GM18858 (cell line): ENCODE results near the gene PSMD9.
"Not testable (repeated sequence)": the region's sequence is repeated elsewhere in the genome, so short reads cannot be mapped to it uniquely, and the experiment has no call there.

ENCODE experiments used
- ATAC-seq: cut with Tn5 transposase; IDR thresholded peaks from one replicate; pipeline ENCODE4 v1.9.1; 2021; ENCODE audit not compliant: unreplicated experiment

PSMD9 gene

DNA sequence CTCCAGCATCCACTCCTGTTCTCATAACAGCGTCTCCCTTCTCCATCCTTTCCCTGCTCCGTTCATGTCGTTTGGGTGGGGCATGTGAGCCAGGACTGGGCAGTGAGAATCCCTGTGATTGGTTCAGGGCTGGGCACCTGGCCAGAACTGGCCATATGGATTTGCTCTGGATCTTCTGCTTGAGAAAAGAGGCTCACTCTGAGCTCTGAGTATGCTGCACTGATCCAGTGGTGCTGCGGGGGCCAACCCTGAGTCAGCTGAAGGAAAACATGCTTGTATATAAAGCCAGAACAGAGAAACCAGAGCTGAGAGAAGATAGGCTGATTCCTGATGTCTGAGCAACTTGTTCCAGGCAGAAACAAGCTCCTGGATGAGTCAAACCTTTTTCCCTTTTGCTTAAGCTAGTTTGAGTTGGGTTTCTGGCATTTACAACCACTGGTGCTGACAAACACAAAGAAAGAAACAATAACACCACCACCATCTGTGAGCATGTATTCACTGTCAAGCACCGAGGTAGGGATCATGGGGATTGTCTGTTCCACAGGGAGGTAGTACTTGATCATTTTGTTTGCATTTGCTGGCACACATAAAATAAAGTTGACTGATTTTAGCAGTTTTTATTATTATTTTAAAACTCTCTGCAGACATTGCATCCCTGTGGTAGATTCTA lies 15.9 kb upstream of the PSMD9 start:
- ATAC-seq = no peak

DNA sequence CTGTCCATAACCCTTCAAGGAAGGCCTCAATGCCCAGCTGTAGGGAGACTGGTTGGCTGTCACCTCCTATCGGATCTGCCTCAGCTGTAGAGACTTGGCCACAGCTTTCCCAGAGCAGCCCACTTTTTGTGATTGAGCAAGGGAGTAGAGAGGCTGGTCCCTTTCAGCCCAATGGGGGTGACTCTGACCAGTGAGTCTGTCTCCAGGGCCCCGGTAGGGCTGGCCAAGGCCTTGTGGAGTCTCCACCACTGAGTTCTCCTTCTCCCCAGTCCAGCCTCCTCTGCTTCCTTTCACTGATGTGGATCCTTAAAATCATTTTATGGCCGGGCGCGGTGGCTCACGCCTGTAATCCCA lies 15.4 kb upstream of the PSMD9 start:
- no peak for ATAC-seq

DNA sequence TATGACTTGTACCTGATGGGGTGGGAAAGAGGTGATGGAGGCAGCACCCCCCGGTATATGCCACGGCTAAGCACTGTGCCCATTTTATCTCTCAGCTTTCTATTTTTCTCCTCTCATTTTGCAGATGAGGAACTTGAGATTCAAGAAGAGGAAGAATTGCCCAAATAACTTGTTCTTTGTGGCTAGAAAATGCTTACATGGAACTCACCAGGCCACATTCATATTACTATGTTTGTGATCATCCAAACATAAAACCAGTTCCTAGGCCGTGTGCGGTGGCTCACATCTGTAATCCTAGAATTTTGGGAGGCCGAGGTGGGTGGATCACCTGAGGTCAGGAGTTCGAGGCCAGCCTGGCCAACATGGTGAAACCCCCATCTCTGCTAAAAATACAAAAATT lies 14.5 kb upstream of the PSMD9 start:
- no peak for ATAC-seq

DNA sequence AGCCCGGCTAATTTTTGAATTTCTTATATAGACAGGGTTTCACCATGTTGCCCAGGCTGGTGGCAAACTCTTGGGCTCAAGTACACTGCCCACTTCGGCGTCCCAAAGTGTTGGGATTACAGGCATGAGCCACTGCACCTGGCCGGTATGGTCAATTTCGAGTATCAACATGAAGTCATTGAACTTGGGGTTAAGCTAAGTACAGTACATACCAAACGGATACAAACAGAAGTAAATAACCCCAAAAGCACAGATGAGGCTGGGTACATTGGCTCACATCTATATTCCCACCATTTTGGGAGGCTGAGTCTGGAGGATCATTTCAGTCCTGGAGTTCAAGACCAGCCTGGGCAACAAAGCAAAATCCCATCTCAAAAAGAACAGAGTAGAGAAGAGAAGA lies 13.0 kb upstream of the PSMD9 start:
- ATAC-seq = no peak

DNA sequence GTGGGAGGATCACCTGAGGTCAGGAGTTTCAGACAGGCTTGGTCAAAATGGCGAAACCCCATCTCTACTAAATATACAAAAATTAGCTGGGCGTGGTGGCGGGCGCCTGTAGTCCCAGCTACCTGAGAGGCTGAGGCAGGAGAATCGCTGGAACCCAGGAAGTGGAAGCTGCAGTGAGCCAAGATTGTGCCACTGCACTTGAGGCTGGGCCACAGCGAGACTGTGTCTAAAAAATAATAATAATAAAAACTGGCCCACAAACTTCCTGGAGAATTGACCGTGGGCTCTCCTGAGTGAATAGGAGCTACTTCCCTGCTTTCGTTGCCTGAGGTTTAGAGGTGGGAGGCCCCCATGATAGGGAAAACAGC lies 12.5 kb upstream of the PSMD9 start:
- ATAC-seq = not testable (repeated sequence)

DNA sequence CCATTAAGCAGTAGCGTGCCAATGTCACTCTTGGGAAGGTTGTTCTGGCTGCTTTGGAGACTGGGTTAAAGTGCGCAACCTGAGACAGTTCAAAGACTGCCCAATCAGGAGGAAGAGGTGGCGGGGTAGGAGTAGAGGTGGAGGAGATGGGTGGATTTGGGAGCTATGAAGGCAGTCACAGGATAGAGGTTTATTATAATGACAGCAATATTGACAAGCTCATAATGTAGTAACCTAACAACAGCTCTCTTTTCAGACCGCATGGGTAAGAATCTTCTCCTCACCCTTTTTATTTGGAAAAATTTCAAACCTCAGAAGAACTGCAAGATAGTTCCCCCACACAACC lies 5.3 kb upstream of the PSMD9 start:
- ATAC-seq = no peak

DNA sequence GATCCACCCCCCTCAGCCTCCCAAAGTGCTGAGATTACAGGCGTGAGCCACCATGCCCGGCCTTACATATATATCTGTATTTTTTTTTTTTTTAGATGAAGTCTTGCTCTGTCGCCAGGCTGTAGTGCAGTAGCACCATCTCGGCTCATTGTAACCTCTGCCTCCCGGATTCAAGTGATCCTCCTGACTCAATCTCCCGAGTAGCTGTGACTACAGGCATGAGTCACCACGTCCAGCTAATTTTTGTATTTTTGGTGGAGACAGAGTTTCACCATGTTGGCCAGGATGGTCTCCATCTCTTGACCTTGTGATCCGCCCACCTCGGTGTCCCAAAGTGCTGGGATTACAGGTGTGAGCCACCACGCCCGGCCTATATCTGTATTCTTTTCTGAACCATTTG lies 3.5 kb upstream of the PSMD9 start:
- ATAC-seq = not testable (repeated sequence)

DNA sequence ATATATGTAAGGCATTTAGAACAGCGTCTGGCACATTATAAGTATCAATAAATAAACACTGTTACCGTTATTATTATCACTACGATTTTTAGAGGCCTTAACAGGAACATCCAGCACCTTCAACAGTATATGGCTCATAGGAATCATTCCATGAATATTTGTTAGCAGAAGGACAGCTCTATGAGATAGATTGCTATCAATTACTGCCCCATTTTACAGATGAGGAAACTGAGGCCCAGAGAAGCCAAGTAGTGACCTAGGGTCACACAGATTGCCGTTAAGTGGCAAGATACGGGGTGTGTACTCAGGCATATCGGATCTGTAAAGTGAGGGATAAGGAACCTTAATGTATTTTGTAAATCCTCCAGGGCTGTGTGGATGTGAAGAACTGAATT lies 510 bp upstream of the PSMD9 start:
- no peak for ATAC-seq

DNA sequence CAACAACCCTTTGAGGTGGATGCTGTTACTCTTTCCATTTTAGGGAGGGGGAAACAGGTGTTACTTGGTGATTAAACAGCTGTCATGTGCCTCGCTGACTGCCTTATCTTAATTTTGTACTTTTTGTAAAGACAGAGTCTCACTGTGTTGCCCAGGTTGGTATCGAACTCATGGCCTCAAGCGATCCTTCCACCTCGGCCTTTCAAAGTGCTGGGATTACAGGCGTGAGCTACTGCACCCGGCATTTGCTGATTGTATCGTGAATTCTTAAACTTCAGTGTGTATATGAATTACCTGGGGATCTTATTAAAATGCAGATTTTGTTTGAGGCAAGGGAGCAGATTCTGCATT lies 659 bp downstream of the PSMD9 start:
- ATAC-seq = no peak

DNA sequence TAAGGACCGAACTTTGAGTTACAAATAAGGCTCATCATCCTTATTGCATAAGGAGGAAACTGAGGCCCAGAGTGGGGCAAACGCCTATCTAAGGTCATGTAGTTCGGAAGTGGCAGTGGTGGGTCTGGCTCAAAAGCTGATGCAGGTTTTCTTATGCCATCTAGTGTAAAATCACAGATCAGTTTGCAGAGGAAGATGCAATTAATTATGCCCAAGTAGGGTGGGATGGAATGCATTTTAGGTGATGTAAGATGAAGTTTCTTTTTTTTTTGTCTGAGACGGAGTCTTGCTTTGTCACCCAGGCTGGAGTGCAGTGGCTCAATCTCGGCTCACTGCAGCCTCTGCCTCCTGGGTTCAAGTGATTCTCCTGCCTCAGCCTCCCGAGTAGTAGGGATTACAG lies 1.1 kb downstream of the PSMD9 start:
- not testable (repeated sequence) for ATAC-seq

DNA sequence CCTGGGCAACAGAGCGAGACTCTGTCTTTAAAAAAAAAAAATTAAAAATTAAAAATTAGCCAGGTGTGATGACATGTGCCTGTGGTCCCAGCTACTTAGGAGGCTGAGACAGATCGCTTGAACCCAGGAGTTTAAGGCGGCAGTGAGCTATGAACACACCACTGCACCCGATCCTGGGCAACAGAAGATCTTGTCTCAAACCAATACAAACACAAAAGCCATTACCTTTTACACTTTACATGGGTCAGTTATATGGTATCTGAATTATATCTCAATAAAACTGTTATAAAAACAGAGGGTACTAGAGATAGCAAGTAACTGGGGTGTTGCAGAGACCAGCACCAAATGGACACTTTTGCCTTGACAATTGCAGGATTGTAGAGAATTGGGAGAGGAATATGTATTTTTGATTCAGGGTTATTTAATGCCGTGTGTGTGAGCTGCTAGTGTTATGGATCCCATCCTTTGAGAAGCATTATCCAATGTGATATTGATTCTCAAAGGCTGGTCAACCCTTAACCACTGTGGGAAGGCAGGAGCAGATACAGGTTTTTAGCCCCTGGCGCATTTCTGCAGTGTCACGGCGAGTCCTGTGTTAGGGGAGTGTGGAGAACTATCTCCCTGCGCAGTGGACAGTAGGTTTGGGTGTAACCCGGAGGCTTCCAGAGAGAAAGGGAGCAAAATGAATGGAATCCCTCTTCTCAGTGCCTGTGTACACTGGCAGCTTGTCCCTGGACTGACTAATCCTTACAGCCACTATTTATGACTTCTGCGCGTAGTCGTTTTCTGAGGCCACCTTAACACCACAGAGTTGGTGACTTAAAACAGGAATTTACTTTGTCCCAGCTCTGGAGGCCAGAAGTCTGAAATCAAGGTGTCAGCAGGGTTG lies 4.3 kb downstream of the PSMD9 start:
- no peak for ATAC-seq

DNA sequence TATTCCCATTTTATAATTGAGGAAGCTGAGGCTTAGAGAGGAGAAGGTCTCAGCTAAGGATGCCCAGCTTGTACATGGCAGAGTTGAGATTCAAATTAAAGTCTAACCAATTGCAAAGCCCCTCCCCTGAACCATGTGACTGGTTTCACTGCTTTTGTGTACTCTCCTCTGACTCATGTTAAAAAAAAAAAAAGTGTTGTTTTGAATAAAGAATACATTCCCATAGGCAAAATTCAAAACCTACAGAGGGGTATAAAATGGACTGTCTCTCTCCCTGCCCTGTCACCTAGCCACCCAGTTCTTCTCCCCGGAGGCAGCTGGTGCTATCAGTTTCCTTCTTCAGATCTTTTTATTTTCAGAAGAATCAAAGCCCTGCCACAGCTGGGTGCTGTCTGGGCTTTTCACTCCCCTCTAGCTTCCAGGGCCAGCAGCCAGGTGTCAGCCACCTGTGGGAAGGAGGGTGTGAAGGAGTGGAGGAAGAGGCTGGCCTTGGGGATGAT lies 5.4 kb downstream of the PSMD9 start:
- ATAC-seq = no peak

DNA sequence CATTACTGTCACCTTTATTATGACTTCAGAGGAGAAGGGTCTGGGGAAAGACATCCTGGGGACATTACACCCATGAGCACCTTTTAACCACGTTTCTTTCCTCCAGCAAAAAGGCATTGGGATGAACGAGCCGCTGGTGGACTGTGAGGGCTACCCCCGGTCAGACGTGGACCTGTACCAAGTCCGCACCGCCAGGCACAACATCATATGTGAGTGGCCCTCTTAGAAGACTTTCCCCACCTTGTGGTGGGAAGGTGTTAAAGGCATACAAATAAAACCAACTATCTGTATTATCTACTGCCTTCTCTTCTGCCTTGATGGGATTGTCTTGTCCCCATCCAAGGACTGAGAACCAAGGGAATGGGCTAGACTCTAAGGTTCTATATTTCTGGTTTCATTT lies 6.0 kb downstream of the PSMD9 start:
- ATAC-seq = no peak

DNA sequence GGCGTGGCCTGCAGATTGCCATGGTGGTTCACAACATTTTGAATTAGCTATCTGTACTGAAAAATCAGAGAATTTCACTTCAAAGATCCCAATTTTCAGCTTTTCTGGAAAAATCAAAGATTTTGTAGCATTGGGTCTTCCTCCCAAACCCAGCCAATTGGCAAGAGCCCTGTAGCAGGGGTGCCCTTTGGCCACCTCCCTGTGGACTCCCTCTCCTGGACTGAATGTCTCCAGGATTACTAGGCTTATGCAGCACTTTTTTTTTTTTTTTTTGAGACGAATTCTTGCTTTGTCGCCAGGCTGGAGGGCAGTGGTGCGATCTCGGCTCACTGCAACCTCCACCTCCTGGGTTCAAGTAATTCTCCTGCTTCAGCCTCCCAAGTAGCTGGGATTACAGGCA lies 9.7 kb downstream of the PSMD9 start:
- ATAC-seq = no peak

DNA sequence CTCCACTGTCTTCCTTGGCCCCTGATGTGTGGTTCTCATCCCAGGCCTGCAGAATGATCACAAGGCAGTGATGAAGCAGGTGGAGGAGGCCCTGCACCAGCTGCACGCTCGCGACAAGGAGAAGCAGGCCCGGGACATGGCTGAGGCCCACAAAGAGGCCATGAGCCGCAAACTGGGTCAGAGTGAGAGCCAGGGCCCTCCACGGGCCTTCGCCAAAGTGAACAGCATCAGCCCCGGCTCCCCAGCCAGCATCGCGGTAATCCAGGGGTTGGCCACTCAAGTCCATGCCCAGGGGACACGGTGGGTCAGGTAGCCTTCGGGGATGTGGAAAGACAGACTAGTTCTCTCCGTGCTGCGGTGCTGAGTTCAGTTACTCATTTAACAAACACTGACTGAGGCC lies 11.0 kb downstream of the PSMD9 start:
- ATAC-seq = no peak

DNA sequence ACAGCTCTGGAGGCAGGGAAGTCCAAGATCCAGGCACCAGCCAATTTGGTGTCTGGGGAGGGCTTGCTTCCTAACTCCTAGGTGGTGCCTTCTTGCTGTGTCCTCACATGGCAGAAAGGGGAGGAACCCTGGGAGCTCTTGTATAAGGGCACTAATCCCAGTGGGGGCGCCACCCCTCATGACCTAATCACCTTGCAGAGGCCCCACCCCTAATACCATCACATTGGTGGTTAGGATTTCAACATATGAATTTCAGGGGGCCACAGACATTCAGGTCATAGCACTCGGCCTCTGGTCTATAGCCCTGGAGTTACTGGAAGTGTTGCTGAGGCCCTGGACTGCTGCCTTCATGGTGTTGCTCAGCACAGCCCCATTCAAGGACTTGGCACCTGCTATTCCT lies 14.6 kb downstream of the PSMD9 start:
- ATAC-seq = no peak

DNA sequence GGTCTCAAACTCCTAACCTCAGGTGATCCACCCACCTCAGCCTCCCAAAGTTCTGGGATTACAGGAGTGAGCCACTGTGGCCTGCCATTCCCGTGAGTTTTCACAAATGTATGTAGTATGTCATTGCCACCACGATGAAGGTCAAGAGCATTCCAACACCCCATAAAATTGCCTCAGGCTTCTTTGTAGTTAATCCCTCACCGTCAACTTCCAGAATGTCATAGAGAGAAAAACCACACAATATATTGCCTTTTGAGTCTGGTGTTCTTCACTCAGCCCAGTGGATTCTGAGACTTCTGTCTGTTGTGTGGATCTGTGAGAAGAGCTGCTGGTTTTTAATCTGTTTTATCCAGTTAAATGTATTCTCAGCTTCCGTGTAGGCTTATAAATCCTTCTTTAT lies 17.2 kb downstream of the PSMD9 start:
- no peak for ATAC-seq

DNA sequence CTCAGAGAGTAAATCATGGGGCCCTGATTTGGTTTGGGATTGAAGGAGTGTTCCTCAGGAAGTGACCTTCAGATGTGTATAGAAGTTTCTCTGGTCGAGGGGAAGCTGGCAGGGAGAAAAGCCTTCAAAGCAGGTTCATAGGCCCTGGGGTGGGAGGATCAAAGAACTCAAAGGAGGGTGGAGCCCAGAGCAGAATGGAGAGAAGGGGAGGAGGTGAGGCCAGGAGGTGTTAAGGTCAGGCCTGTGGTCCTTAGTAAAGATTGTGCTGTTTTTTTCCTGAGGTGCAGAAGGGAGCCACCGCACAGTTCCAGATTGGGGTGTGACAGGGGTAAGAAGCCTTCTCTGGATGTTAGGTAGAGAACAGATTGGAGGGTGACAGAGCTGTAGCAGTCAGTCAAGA lies 20.1 kb downstream of the PSMD9 start:
- no peak for ATAC-seq

DNA sequence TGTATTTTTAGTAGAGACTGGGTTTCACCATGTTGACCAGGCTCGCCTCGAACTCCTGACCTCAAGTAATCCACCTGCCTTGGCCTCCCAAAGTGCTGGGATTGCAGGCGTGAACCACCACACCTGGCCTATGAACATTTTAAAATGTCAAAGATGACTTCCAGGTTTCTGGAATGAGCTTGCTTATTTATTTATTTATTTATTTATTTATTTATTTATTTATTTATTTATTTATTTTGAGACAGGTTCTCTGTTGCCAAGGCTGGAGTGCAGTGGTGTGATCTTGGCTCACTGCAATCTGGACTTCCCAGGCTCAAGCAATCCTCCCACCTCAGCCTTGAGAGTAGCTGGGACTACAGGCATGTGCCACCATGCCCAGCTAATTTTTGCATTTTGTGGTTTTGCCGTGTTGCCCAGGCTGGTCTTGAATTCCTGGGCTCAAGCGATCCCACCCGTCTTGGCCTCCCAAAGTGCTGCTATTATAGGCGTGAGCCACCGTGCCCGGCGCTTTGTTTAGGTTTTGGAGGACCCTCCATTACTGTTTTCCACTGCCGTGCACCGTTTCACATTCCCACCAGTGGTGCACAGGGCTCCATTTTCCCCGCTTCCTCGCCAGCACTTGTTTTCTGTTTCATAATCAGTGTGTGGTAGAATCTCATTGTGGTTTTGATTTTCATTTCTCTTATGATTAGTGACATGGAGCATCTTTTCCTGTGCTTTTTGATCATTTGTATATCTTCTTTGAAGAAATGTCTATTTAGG lies 23.4 kb downstream of the PSMD9 start:
- ATAC-seq = no peak

DNA sequence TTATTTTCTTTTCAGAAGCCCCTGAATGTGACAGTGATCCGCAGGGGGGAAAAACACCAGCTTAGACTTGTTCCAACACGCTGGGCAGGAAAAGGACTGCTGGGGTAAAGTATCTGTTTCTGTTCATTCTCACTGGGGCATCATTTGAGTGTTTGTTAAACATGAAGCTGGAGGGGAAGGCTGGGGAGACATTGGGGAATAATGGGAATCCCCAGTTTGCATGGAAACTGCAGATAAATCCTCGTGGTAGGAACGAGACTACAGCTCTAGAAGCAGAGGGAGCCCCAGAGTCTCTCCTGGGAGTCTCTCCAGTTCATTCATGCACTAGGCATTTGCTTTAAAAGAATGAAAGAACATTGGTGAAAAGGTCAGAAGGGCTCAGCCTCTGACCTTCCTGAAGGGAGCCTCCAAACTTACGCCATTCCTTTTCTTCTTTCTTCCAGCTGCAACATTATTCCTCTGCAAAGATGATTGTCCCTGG lies 27.3 kb downstream of the PSMD9 start:
- ATAC-seq = no peak

DNA sequence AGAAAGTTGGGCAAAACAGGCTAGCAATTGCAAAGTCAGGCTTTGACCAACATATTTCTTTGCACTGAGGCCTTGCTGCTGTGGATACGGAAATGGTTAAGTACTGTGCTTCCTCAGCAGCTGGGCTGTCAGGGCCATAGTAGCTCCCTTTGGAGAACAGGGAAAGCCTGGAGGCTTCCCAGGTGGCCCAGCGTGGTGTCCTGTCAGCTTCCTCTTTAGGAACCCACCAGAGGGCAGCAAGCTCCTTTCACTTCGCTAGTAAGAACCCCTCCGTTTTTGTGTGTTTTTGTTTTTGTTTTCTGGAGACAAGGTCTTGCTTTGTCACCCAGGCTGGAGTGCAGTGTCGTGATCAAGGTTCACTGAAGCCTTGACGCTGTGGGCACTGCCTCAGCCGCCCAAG lies 28.1 kb downstream of the PSMD9 start:
- no peak for ATAC-seq
